Measurements from ENCODE around the gene DNAJB12.
"Not testable (repeated sequence)": the region's sequence is repeated elsewhere in the genome, so short reads cannot be mapped to it uniquely, and the experiment has no call there.

DNA sequence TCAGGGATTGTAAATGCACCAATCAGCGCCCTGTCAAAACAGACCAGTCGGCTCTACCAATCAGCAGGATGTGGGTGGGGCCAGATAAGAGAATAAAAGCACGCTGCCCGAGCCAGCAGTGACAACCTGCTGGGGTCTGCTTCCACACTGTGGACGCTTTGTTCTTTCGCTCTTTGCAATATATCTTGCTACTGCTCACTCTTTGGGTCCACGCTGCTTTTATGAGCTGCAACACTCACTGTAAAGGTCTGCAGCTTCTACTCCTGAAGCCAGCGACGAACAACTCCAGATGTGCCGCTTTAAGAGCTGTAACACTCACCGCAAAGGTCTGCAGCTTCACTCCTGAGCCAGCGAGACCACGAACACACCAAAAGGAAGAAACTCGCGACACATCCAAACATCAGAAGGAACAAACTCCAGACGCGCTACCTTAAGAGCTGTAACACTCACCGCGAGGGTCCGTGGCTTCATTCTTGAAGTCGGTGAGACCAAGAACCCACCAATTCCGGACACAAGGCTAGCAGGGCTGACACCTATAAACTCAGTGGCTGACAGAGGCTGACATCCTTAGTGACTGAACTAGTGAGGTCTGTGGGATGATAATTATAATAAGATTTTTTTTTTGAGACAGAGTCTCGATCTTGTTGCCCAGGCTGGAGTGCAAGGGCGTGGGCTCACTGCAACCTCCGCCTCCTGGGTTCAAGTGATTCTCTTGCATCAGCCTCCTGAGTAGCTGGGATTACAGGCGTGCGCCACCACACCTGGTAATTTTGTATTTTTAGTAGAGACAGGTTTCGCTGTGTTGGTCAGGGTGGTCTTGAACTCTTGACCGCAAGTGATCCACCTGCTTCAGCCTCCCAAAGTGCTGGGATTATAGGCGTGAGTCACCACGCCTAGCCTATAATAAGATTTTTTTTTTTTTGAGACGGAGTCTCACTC is 27.8 kb downstream of the DNAJB12 start:
- TF ChIP-seq, protein P1, sequence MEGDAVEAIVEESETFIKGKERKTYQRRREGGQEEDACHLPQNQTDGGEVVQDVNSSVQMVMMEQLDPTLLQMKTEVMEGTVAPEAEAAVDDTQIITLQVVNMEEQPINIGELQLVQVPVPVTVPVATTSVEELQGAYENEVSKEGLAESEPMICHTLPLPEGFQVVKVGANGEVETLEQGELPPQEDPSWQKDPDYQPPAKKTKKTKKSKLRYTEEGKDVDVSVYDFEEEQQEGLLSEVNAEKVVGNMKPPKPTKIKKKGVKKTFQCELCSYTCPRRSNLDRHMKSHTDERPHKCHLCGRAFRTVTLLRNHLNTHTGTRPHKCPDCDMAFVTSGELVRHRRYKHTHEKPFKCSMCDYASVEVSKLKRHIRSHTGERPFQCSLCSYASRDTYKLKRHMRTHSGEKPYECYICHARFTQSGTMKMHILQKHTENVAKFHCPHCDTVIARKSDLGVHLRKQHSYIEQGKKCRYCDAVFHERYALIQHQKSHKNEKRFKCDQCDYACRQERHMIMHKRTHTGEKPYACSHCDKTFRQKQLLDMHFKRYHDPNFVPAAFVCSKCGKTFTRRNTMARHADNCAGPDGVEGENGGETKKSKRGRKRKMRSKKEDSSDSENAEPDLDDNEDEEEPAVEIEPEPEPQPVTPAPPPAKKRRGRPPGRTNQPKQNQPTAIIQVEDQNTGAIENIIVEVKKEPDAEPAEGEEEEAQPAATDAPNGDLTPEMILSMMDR (IDR thresholded peaks at IDR 0.05): not testable (repeated sequence)
- not testable (repeated sequence) for TF ChIP-seq POLR2A (IDR thresholded peaks at IDR 0.05); POLR2AphosphoS5 (IDR thresholded peaks at IDR 0.05; ENCODE audit: insufficient read depth in 1 of 2, low read depth in 1 of 2)

Measured in vagina (tissue), 2 donors.